ENCODE results near the gene SH2D3A.

DNA sequence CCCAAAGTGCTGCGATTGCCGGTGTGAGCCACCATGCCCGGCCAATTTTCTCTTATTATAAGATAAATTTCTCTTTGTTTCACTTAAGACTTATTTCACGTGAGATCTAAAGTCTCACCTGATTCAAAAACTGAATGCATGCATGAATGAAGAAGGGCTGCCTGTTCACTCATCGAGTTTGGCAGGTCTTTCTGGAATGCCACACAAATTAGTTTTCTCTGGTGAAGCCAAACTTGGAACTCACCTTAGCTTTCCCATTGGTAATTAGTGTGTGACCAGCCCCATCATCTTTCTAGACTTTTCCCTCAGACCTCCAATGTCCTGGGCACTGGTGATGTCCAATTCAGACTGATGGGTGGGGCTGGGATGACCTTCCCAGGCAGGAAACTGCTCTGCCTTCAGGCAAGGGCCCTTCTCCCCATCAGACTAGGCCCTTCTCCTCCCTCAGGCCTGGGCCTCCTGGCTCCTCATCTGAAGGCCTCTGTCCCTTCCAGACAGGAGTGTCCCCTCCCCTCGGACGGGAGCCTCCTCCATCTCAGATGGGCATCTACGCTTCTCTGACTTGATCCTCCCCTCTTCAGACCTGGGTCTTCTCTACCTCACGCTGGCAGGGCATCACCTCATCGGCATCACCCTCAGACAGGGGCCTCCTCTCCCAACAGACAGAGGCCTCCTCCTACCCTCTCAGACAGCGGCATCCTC lies 61.2 kb downstream of the SH2D3A start:
- TF ChIP-seq POLR2AphosphoS5 (IDR thresholded peaks at IDR 0.05; ENCODE audit: low read depth), result no peak
- no peak for TF ChIP-seq CTCF (conservative IDR thresholded peaks at IDR 0.05; ENCODE audit: low read depth in 2 of 2)
- no peak for TF ChIP-seq EZH2phosphoT487 (IDR thresholded peaks at IDR 0.05; ENCODE audit: unreplicated experiment)
- TF ChIP-seq EZH2 (IDR thresholded peaks at IDR 0.05; ENCODE audit: low read depth, unreplicated experiment), result no peak
- no peak for TF ChIP-seq STAT1 (IDR thresholded peaks at IDR 0.05; ENCODE audit: unreplicated experiment)
- TF ChIP-seq ZNF331 (CRISPR knock-in tag; IDR thresholded peaks at IDR 0.05; ENCODE audit: low read depth), result no peak
- TF ChIP-seq CREB1 (CRISPR knock-in tag; IDR thresholded peaks at IDR 0.05; ENCODE audit: low read depth), result no peak

All from GM23338 (cell line).